IPS-20b (cell line): Measurements from ENCODE around the gene CRACR2A.

Experiments used
- H3K27ac ChIP-seq: one replicate; pipeline ENCODE4 v1.5.1; 2013; ENCODE audit warnings: low read length
- H3K27me3 ChIP-seq: 2 replicates; pipeline ENCODE4 v1.6.1; 2013; ENCODE audit warnings: mild to moderate bottlenecking, low read length, inconsistent platforms; ENCODE audit not compliant: insufficient read depth
- H3K36me3 ChIP-seq: 2 replicates; pipeline ENCODE4 v1.6.1; 2013; ENCODE audit warnings: low read depth, mild to moderate bottlenecking, inconsistent platforms, low read length, moderate library complexity; ENCODE audit not compliant: insufficient read depth
- H3K4me1 ChIP-seq: 2 replicates; pipeline ENCODE4 v1.6.1; 2013; ENCODE audit warnings: mild to moderate bottlenecking, control low read depth, inconsistent platforms, low read length, moderate library complexity; ENCODE audit not compliant: insufficient read depth
- H3K4me3 ChIP-seq: 2 replicates; pipeline ENCODE4 v1.5.1; 2013; ENCODE audit warnings: mild to moderate bottlenecking, low read length, inconsistent platforms
- H3K9ac ChIP-seq: 2 replicates; pipeline ENCODE4 v1.6.1; 2013; ENCODE audit warnings: low read depth, mild to moderate bottlenecking, inconsistent platforms, low read length, moderate library complexity
- H3K9me3 ChIP-seq: 2 replicates; pipeline ENCODE4 v1.6.1; 2013; ENCODE audit warnings: mild to moderate bottlenecking, low read depth, low read length, inconsistent platforms; ENCODE audit not compliant: insufficient read depth

CRACR2A gene

DNA sequence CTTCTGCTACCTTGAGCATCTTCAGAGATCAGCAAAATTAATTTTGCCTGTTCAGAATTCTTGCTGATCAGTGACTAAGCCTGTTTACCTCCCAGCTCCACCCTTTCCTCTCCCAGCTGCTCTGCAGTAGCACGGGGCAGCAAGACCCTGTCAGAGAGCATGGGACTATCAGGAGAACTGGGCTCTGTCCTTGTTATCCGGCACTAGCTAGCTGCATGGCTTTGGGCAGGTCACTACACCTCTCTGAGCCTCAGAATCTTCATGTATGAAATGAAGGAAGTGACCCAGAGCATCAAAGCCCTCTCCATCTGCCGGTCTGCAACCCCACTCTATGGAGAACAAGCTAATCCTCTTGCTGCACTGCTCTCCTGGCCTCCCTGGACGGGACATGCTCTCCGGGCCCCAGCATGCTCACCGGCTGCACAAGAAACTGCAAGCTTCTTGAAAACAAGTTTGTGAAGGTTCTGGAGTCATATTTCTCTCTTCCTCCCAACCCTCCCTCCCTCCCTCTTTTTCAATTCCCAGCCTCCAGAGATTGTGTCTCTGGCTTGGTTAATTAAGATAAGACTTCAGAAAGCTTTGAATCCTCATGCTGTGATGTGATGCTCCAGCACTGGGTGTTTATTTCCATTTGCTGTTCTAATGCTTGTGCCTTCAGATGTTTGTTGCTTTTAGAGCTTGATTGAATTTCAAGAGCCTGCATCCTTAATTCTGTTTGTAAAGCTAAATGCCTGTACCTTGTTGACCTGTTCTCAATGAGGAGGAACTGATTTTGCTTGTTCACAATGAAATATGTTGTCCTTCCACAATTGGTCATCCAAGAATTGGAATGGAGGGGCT lies 101.1 kb downstream of the CRACR2A start:
- no peak overlapping the region for H3K9ac ChIP-seq
- no peaks in the 10 kb centered on the region for H3K9me3 ChIP-seq
- no peaks in the 10 kb centered on the region; the same call in 1 of the 2 replicates for H3K4me1 ChIP-seq
- H3K27ac ChIP-seq: no peak overlapping the region
- no peaks in the 10 kb centered on the region for H3K36me3 ChIP-seq
- no peak overlapping the region for H3K4me3 ChIP-seq
- H3K27me3 ChIP-seq: no peaks in the 10 kb centered on the region

GRCh38 chr12:3647504-3647903 lies 105.4 kb downstream of the CRACR2A start:
- H3K36me3 ChIP-seq: no peaks in the 10 kb centered on the region

DNA sequence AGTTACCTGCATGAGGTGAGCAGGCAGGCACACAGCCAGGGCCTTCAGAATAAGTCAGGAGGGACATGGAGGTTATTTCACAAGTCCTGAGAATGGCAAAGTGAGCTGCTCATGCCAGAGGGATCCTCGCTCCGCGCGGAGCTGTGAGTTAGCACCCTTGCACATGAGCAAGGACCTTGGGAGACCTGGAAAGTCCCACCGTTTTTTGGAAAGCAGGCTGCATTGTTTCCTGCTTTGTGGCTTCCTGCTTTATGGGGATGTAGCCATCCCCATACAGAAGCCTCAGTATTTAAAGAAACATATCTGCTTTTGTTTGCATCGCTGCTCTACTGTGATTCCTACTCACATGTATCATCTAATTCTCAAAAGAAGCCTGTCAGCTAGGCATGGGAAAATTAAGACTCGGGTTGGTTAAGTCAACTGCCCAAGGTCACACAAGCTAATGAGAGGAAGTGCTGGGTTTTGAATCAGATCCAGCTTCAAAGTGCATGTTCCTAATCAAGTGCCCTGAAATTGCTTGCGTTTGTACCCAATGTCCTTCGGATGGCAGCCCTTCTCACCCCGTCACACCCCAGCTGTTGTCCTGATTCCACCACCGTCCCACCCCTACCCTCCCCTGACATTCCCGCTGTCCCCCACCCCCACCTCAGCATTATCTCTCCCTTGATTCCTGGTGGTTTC lies 106.2 kb downstream of the CRACR2A start:
- no peak overlapping the region for H3K9ac ChIP-seq
- no peaks in the 10 kb centered on the region for H3K27me3 ChIP-seq
- no peaks in the 10 kb centered on the region for H3K36me3 ChIP-seq
- H3K27ac ChIP-seq: no peak overlapping the region
- no peak overlapping the region for H3K4me3 ChIP-seq
- H3K4me1 ChIP-seq: no peaks in the 10 kb centered on the region; the same call in 1 of the 2 replicates
- H3K9me3 ChIP-seq: no peaks in the 10 kb centered on the region

More at GRCh38 chr12:3647504-3647903, 105.4 kb downstream of the CRACR2A start:
- Histone ChIP-seq H3K27me3 (no peaks in the 10 kb centered on the region), H3K27ac (no peak overlapping the region), H3K4me3 (no peak overlapping the region), H3K9me3 (no peaks in the 10 kb centered on the region), H3K9ac (no peak overlapping the region), H3K4me1 (no peaks in the 10 kb centered on the region; the same call in 1 of the 2 replicates)

DNA sequence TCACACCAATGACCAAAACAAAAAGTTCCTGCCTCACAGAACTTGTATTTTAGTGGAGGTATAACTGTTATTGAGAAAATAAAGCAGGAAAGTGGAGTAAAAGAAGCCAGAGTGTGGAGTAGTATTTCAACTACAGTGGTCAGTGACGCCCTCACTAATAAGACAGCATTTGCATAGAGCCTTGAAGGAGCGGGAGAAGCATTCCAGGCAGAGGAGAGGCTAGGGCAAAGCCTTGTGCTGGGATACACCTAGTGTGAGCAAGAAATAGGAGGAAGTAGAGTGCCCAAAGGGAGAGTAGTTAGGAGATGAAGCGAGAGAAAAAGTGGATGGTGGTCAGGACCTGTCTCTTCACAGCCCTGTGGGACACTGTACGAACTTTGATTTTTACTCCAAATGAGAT lies 107.8 kb downstream of the CRACR2A start:
- Histone ChIP-seq H3K27me3 (no peaks in the 10 kb centered on the region), H3K36me3 (no peaks in the 10 kb centered on the region), H3K9ac (no peak overlapping the region), H3K9me3 (no peaks in the 10 kb centered on the region), H3K4me3 (no peak overlapping the region), H3K27ac (no peak overlapping the region), H3K4me1 (no peaks in the 10 kb centered on the region; the same call in 1 of the 2 replicates)

DNA sequence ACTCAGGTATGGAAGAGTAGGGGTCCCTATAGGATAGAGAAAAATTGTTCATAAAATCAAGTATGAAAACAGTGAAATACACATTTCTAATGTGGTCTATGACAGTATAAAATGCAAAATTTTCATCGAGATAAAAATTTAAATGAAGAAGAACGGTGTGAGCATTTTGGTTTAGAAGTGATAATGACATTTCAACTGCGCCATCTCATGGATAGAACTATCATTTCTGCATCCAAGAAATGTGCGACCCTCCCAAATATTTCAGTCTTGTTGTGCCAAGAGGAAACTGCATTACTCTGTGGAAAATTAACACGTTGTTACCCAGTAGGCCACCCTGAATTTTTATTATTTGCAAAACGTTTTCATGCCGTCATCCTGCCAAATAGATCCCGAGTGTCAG lies 108.8 kb downstream of the CRACR2A start:
- H3K27ac ChIP-seq: no peak overlapping the region
- no peaks in the 10 kb centered on the region for H3K27me3 ChIP-seq
- H3K9me3 ChIP-seq: no peaks in the 10 kb centered on the region
- H3K9ac ChIP-seq: no peak overlapping the region
- no peak overlapping the region for H3K4me3 ChIP-seq
- no peaks in the 10 kb centered on the region for H3K36me3 ChIP-seq
- H3K4me1 ChIP-seq: no peaks in the 10 kb centered on the region; the same call in 1 of the 2 replicates

- no peak overlapping the region for H3K9ac ChIP-seq
- H3K36me3 ChIP-seq: no peaks in the 10 kb centered on the region
- H3K27me3 ChIP-seq: no peaks in the 10 kb centered on the region
- no peaks in the 10 kb centered on the region for H3K9me3 ChIP-seq
- no peak overlapping the region for H3K27ac ChIP-seq
- no peaks in the 10 kb centered on the region; the same call in 1 of the 2 replicates for H3K4me1 ChIP-seq
- H3K4me3 ChIP-seq: no peak overlapping the region
Observed at GRCh38 chr12:3641428-3642018, 111.4 kb downstream of the CRACR2A start.

GRCh38 chr12:3636328-3636727 lies 116.6 kb downstream of the CRACR2A start:
- Histone ChIP-seq H3K4me3 (no peak overlapping the region), H3K27ac (no peak overlapping the region), H3K9ac (no peak overlapping the region), H3K36me3 (no peaks in the 10 kb centered on the region), H3K27me3 (no peaks in the 10 kb centered on the region), H3K4me1 (no peaks in the 10 kb centered on the region; the same call in 1 of the 2 replicates), H3K9me3 (no peaks in the 10 kb centered on the region)

GRCh38 chr12:3634348-3634747 lies 118.6 kb downstream of the CRACR2A start:
- H3K27me3 ChIP-seq: no peaks in the 10 kb centered on the region
- no peak overlapping the region for H3K9ac ChIP-seq
- H3K27ac ChIP-seq: no peak overlapping the region
- no peaks in the 10 kb centered on the region for H3K36me3 ChIP-seq
- H3K4me1 ChIP-seq: no peaks in the 10 kb centered on the region; the same call in 1 of the 2 replicates
- H3K9me3 ChIP-seq: no peaks in the 10 kb centered on the region
- no peak overlapping the region for H3K4me3 ChIP-seq

DNA sequence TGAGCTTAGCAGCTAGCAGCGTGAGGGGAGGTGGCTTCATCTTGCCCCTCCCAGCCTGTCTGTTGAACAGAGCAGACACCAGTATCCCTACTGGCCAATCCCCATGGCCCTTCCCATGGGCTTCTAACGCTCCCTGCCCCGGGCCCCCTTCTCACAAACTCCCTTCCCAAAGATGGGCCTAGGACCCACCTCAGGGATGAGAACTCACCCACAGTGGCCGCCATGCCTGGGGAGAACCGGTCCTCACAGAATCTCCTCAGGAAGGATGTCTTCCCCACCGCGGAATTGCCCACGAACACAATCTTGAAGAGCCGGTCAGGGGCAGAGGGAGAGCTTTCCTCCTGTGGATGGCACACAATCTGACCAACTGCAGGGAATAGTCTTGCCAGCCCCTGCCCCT lies 119.5 kb downstream of the CRACR2A start:
- H3K9me3 ChIP-seq: no peaks in the 10 kb centered on the region
- H3K27me3 ChIP-seq: no peaks in the 10 kb centered on the region
- no peak overlapping the region for H3K27ac ChIP-seq
- H3K4me1 ChIP-seq: no peaks in the 10 kb centered on the region; the same call in 1 of the 2 replicates
- no peak overlapping the region for H3K9ac ChIP-seq
- no peak overlapping the region for H3K4me3 ChIP-seq
- H3K36me3 ChIP-seq: no peaks in the 10 kb centered on the region

DNA sequence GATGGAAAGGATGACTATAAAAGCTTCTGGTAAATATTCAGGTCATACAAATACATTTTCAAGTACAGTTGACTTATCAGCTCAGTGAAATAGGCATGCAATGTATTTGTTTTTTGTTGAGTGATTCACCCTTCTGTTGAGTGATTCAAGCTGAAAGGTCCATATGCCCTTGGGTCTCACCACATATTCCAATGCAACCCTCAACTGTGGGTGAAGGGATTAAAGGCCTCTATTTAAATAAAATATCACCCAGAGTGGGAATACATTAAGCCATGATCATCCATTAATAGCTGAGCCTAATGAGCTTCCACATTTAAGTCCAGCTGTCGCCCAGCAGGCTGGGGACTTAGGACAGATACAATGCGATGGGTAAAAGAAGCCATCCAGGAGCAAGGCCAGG lies 120.2 kb downstream of the CRACR2A start:
- Histone ChIP-seq H3K4me3 (no peak overlapping the region), H3K9ac (no peak overlapping the region), H3K36me3 (no peaks in the 10 kb centered on the region), H3K27me3 (no peaks in the 10 kb centered on the region), H3K4me1 (no peaks in the 10 kb centered on the region; the same call in 1 of the 2 replicates), H3K27ac (no peak overlapping the region), H3K9me3 (no peaks in the 10 kb centered on the region)

- Histone ChIP-seq H3K4me3 (no peak overlapping the region), H3K27me3 (no peaks in the 10 kb centered on the region), H3K36me3 (no peaks in the 10 kb centered on the region), H3K9me3 (no peaks in the 10 kb centered on the region), H3K27ac (no peak overlapping the region), H3K9ac (no peak overlapping the region), H3K4me1 (no peaks in the 10 kb centered on the region)
Observed at GRCh38 chr12:3632256-3632655, 120.7 kb downstream of the CRACR2A start.
